Spinal cord (tissue), 10 donors: ENCODE data around the gene PIAS2. TPM values are rescaled to one million over a fixed set of nuclear protein-coding genes. Genes with fewer than 3 reads are reported as not detected.

Experiments used
- DNase-seq, 6 donors: peaks; one replicate each; pipeline versions ENCODE4 v3.0.0 to v3.0.0-alpha.2; 2013 to 2015; ENCODE audit warnings: low spot score in 6 of 6, low read depth in 4 of 6
- H3K27ac ChIP-seq: one replicate; pipeline ENCODE4 v1.5.1; 2013; ENCODE audit warnings: low read depth, low read length, control low read depth
- H3K27me3 ChIP-seq: one replicate; pipeline ENCODE4 v1.6.1; 2013; ENCODE audit warnings: low read length; ENCODE audit not compliant: control insufficient read depth, insufficient read depth
- H3K36me3 ChIP-seq: one replicate; pipeline ENCODE4 v1.6.1; 2013; ENCODE audit warnings: low read length; ENCODE audit not compliant: control insufficient read depth, insufficient read depth
- H3K4me1 ChIP-seq: one replicate; pipeline ENCODE4 v1.6.1; 2013; ENCODE audit warnings: low read length; ENCODE audit not compliant: control insufficient read depth, insufficient read depth
- H3K4me3 ChIP-seq: one replicate; pipeline ENCODE4 v1.5.1; 2013; ENCODE audit warnings: low read depth, low read length, control low read depth
- H3K9me3 ChIP-seq: one replicate; pipeline ENCODE4 v1.6.1; 2013; ENCODE audit warnings: low read length; ENCODE audit not compliant: control insufficient read depth, insufficient read depth
- WGBS: methylation state at CpG from one replicate; pipeline ENCODE4 v1.1.5; 2013; ENCODE audit warnings: missing lambda C conversion rate; ENCODE audit not compliant: insufficient coverage; 5-methylcytosine and 5-hydroxymethylcytosine counted together
- polyA plus RNA-seq, 2 donors: library from polyadenylated mRNA; unstranded; fragments of 120-200 nt; gene quantifications; one replicate each; pipeline ENCODE4 v1.2.1, GENCODE V29; 2013; ENCODE audit not compliant: insufficient read length in 2 of 2
- total RNA-seq, 2 donors: library from RNA; depleted of rRNA in 1 of 2; stranded (reverse); fragments of 120-200 nt in 1 of 2; fragments of >200 nt in 1 of 2; gene quantifications; one replicate each; pipeline versions ENCODE4 v1.2.3 to v1.2.4, GENCODE V29; 2013 to 2014
- donor health status: healthy.

The PIAS2 gene
- total and polyA plus RNA-seq, 4 donors = 26.9 to 59.8 (median 38.1) TPM

GRCh38 chr18:46942646-46943045, 25.3 kb upstream of the PIAS2 start:
- WGBS = no CpG with 5 or more reads among the region's 2 CpGs
- no peak overlapping the region for H3K4me3 ChIP-seq
- H3K9me3 ChIP-seq = no peaks in the 10 kb centered on the region
- H3K4me1 ChIP-seq = no peaks in the 10 kb centered on the region
- DNase-seq = no peak
- H3K27ac ChIP-seq = no peak overlapping the region
- H3K27me3 ChIP-seq = no peaks in the 10 kb centered on the region
- no peaks in the 10 kb centered on the region for H3K36me3 ChIP-seq

DNA sequence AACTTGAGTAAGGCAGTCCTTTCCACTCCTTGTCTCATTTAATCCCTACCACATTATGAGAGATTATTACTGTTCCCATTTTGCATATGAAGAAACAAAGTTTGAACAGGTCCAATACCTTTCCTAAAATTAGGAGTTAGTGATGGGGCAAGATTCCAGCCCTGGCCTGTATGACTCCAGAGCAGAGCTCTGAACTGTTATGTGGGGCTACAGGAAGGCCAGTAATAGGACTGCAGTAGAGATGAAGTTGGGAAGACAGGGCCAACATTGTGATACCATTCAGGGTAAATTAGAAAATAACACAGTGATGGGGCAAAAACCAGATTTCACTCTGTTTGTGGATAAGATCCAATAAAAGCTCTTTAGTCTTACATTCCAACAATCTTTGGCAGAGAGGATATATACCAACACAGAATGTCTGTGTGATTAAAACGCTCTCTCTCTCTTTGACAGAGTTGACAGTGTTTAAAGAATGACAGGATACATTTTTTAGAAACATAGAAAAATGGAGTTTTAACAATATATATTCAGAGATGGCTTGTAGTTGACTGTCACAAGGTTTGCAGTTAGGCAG, 22.8 kb upstream of the PIAS2 start:
- H3K9me3 ChIP-seq = no peaks in the 10 kb centered on the region
- H3K27me3 ChIP-seq = no peaks in the 10 kb centered on the region
- H3K27ac ChIP-seq = no peak overlapping the region
- no peak overlapping the region for H3K4me3 ChIP-seq
- no peaks in the 10 kb centered on the region for H3K4me1 ChIP-seq
- WGBS = no CpG with 5 or more reads among the region's 1 CpG
- H3K36me3 ChIP-seq = no peaks in the 10 kb centered on the region
- peak in 1 of 6 donors; percentile 29 for DNase-seq

DNA sequence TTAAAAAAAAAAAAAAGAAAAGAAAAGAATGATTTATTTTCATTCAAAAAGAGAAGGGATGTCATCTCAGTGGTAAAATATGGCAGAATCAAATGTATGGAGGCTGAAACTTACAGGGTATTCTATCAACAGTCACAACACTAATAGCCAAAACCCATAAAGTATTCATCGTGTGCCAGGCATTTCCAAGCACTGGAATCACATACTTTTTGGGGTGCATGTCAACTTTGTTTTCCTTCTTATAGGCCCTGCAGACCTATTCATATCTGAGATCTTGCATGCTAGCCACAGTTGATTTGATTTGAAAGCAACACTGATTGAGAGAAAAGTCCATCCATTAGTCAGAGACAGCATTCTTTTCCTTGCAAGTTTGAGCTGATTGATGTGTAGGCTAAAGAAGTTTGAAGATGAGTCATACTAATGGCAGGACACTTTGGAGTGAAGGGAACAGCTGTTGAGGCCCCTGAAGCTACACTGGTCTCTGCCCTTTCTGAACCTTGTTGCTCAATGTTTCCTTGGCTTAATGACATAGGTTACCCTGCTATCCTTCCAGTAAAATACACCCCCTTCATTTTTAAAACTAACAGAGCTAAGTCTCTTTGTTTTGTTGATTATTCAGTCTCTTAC, 22.1 kb upstream of the PIAS2 start:
- 100% methylated on average over 1 of the region's 1 CpG for WGBS
- DNase-seq = no peak
- Histone ChIP-seq H3K4me3 (no peak overlapping the region), H3K36me3 (no peaks in the 10 kb centered on the region), H3K9me3 (no peaks in the 10 kb centered on the region), H3K4me1 (no peaks in the 10 kb centered on the region), H3K27me3 (no peaks in the 10 kb centered on the region), H3K27ac (no peak overlapping the region)

GRCh38 chr18:46920653-46921052, 3.3 kb upstream of the PIAS2 start:
- no peak overlapping the region for H3K27ac ChIP-seq
- H3K36me3 ChIP-seq = no peaks in the 10 kb centered on the region
- DNase-seq = no peak
- no CpG with 5 or more reads among the region's 1 CpG for WGBS
- H3K4me3 ChIP-seq = no peak overlapping the region
- no peaks in the 10 kb centered on the region for H3K27me3 ChIP-seq
- no peaks in the 10 kb centered on the region for H3K9me3 ChIP-seq
- peaks cover 6% of the 10 kb centered on the region for H3K4me1 ChIP-seq

DNA sequence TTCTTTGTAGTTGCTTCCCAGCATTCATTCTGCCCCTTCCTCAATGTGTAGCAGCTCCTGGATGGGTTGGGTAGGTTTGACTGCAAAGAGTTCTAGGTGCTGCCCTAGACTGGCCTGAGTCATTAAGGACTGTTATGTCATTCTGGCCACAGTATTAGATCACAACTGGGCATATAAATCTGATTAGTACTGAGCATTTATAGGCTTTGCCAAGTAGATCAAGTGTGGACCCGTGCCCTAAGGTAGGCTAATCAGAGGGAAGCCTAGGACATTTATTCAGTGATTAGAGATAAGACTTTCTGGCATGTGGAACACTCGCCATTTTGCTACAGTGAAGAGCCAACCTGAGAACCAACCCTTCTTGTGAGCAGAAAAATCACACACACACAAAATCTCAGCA, 2.8 kb upstream of the PIAS2 start:
- Histone ChIP-seq H3K36me3 (no peaks in the 10 kb centered on the region), H3K9me3 (no peaks in the 10 kb centered on the region), H3K27me3 (no peaks in the 10 kb centered on the region), H3K4me1 (peaks cover 6% of the 10 kb centered on the region), H3K27ac (no peak overlapping the region), H3K4me3 (no peak overlapping the region)
- 100% methylated on average over 1 of the region's 2 CpGs for WGBS
- DNase-seq = no peak

DNA sequence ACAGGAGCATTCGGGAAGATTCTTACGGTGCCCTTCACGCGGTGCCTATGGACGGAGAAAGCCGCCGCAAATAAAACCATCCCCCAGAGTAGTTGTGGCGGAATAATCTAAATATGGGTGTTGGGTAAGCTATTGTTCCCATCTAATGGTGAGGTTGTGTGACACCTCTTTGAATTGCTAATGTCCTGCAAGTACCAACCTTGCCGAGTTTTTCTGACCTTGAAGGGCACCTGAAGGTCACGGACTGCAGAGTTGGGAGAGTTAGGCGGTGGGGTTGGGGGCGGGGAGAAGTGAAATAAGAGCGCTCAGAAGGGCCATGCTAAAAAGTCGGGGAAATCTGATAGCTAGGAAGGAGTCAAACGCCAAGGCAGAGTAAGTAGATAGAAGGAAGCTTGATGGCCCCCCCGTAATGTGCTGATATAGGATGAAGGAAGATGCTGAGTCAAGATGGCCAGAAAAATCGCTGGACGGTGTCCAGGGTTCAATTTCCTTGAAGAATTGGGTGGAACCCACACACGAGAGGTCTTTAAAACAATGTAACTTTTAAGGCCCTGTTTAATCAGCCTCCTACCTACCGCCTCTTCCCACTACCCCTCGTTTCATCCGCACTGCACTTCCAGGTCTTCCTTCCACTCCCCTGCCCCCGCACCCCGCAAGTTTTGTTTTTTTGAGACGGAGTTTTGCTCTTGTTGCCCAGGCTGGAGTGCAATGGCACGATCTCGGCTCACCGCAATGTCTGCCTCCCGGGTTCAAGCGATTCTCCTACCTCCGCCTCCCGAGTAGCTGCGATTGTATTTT, 695 bp upstream of the PIAS2 start:
- Histone ChIP-seq H3K27me3 (no peaks in the 10 kb centered on the region), H3K4me1 (peaks cover 6% of the 10 kb centered on the region), H3K36me3 (no peaks in the 10 kb centered on the region), H3K9me3 (no peaks in the 10 kb centered on the region), H3K4me3 (peak overlapping the region; percentile 79), H3K27ac (peak overlapping the region; percentile 84)
- 29% methylated on average over 30 of the region's 33 CpGs for WGBS
- peak in 2 of 6 donors; percentile 23 to 33 for DNase-seq

- H3K27ac ChIP-seq = peak overlapping the region; percentile 22
- H3K27me3 ChIP-seq = no peaks in the 10 kb centered on the region
- WGBS = 0% methylated on average over 15 of the region's 21 CpGs
- H3K9me3 ChIP-seq = no peaks in the 10 kb centered on the region
- H3K4me3 ChIP-seq = peak overlapping the region; percentile 61
- H3K4me1 ChIP-seq = peaks cover 6% of the 10 kb centered on the region
- no peaks in the 10 kb centered on the region for H3K36me3 ChIP-seq
- DNase-seq = peak in 5 of 6 donors; percentile 22 to 73 (median 42)
These were observed 678 bp downstream of the PIAS2 start for GRCh38 chr18:46916551-46917107.

DNA sequence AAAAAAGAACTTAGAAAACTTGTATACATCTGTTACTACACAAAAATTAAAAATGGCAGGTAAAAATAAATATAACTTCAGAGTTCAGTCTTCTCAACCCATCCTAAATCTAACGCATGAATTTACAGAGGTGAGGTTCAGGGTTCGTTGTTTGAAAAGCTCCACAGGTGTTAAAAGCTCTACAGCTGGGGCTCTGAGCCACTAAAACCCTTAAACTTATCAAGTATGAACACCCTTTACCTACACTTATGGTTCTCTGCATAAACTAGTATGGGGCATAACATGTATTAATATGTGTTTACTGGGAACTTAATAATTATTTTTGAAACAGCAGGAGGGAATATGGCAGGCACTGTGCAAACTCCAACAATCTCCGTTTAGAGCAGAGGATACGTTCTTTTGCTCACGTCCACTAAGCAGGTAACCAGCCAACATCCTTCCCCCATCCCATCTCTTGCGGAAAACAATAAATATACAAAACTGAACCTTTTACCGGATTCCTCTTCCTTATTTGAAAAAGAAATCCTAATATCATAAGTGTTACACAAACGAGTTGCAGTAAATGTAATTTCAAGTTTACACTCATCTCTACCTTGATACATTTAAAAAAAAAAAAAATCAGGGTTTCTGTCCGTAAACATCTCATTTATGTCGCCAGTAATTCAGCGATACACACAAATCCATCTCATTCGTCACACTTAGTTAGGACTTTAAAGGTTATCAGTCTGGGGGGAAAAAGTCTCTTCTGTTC, 1.3 kb downstream of the PIAS2 start:
- peak in 2 of 6 donors; percentile 7 to 12 for DNase-seq
- Histone ChIP-seq H3K4me3 (peak overlapping the region; percentile 61), H3K36me3 (no peaks in the 10 kb centered on the region), H3K4me1 (peaks cover 6% of the 10 kb centered on the region), H3K27ac (no peak overlapping the region), H3K27me3 (no peaks in the 10 kb centered on the region), H3K9me3 (no peaks in the 10 kb centered on the region)
- WGBS = no CpG with 5 or more reads among the region's 12 CpGs

DNA sequence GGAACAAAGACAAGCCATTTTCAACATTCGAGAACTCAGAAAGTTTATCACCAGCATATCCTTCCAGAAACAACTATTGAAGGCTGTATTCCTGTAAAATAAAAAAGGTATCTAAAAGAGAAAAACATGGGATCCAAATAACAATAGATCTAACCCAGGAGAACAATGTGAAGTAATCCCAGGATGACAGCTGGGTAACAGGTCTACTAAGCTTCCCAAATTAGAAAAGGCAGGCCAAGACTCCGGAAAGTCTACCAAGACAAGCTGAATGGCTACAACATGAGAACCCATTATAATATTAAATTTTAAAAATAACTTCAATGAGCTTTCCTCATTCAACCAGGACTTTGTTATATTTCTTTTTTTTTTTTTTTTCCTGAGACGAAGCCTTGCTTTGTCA, 6.5 kb downstream of the PIAS2 start:
- Histone ChIP-seq H3K36me3 (no peaks in the 10 kb centered on the region), H3K4me1 (no peaks in the 10 kb centered on the region), H3K4me3 (no peak overlapping the region), H3K27ac (no peak overlapping the region), H3K27me3 (no peaks in the 10 kb centered on the region), H3K9me3 (peaks cover 1% of the 10 kb centered on the region)
- DNase-seq = no peak
- WGBS = no CpG with 5 or more reads among the region's 3 CpGs
